ENCODE results near the gene ASTN2.

Gene ASTN2

DNA sequence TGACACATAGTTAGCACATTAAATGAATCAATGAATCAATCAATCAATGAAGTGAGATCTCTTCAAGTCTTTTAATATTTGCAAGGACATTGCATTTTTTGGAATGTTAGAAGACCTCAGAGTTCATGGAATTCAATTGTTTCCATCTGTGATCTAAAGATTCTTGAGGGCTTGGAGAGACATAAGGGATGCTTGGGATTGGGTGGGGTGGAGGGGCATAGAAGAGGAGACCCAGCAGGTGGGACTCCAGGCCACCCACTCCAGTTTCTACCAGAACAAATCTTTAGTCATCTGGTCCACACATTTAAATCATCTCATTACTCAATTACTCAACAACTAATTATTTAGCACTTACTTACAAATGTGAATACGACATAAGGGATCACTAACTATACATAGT is 978.7 kb downstream of the ASTN2 start:
- no peak for DNase-seq

DNA sequence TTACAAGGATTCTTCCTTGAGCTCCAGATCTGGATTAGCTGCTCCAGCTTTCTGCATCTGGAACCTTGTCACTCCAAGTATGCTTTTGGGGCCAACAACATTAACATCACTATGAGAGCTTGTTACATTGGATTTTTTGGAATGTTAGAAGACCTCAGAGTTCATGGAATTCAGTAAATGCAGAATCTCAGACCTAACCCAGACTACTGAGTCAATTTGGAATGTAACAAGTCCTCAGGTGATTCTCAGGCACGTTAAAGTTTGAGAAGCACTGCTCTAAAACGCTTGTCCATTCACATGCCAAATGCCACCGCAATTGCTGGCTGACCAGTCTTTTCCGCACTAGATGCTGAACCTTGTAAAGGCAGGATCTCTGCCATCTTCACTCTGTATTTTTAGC is 979.2 kb downstream of the ASTN2 start:
- no peak for DNase-seq

- DNase-seq, result no peak
Observed at GRCh38 chr9:116434314-116434713, 980.5 kb downstream of the ASTN2 start.

DNA sequence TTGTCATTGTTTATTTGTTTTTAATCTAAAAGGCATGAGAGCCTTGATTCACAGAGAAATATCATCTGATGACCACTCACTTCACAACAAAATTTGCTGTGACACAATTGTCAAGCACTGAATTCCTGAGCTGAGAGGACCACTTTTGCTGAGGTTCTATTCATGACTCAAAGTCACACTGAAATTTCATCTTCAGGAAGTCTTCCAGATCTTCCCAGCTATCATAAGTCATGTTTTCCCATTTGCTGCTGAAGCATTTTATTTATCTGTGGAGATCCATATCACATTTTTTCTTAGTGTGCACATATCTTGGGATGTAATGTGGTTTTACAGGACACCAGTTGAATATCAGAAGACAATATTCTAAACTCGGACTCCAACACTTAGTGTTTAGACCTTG is 982.8 kb downstream of the ASTN2 start:
- DNase-seq, result no peak

DNA sequence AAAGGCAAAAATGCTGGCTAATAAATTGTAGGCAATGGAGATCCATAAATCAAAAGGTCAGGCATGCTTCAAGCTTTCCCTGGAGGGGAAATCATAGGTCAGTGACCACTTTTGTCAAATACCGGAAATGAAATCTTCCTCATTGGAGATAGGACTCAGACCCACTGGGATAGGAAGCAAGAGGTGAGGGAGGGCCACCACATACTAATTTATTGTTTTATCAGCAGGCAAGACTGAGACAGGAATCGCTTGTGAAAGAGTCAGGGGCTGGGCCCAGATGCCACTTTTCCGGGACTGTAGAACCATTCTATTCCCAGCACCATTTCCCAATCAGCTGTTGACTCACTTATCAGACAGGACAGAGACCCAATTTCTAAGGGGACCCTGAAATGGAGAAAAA is 984.0 kb downstream of the ASTN2 start:
- no peak for DNase-seq

DNA sequence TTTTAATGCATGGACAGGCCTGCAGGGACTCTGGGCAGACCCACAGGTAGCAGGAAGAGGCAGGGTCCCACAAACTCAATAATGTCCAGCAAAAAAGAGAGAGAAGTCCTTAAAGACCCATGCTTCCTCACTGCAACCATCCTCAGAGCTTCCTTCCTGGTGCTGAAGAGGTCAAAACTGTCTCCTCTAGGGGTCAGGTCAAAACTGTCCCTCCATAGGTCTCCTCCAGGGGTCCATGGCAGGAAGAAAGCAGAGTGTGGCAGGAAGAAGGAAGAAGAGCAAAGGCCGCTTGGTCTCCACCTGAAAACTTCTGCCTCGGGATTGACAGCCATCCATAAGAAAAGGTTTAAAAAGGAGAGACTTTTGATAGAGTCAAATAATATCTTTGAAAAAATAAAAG is 989.6 kb downstream of the ASTN2 start:
- DNase-seq, result no peak

DNA sequence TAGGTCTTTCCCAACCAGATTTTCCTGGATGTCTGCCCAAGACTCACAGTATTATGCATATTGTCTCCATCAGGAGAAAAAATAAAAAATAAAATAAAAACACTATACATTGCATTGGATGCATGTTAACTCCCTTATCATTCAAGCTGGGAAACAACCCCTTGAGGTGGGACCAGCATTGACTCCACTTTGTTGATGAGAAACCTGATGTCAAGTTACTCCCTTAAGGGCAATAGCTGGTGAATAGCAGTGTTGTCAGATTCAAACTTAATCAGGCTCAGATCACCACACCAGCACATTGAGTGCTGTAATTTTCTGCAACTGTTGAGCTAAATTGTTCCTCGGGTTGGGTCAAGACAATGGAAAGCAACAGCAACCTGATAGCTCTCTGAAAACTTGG is 991.7 kb downstream of the ASTN2 start:
- DNase-seq, result no peak

GRCh38 chr9:116422119-116422979 is 992.5 kb downstream of the ASTN2 start:
- no peak for DNase-seq

DNA sequence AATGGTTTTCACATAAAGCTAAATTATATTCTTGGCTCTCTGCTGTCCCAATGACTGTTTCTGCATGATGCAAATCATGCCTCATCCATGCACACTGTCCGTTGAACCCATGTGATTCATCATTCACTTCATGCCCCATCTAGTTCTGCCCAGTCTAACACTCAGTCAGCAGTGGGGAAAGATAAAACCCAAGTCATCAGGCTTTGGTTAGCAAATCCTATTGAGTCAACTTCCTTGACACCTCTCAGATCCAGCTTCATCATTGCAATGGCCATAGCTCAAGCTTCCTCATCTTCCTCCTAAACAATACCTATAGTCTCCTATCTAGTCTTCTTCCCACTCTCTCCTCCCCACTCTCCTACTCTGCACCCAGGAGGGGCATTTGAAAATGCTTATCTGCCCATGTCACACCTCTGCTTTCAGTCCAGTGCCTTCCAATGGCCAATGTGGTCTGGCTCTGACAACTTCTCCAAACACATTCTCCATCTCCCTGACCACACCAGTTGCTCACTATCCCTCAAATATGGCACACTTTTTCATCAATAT is 993.8 kb downstream of the ASTN2 start:
- no peak for DNase-seq

GRCh38 chr9:116419181-116419580 is 995.7 kb downstream of the ASTN2 start:
- DNase-seq, result no peak

- DNase-seq, result no peak
Observed at GRCh38 chr9:116417464-116417863, 997.4 kb downstream of the ASTN2 start.

GRCh38 chr9:116416421-116416820 is 998.4 kb downstream of the ASTN2 start:
- DNase-seq, result no peak

GRCh38 chr9:116414374-116414773 is 1000.5 kb downstream of the ASTN2 start:
- no peak for DNase-seq

DNA sequence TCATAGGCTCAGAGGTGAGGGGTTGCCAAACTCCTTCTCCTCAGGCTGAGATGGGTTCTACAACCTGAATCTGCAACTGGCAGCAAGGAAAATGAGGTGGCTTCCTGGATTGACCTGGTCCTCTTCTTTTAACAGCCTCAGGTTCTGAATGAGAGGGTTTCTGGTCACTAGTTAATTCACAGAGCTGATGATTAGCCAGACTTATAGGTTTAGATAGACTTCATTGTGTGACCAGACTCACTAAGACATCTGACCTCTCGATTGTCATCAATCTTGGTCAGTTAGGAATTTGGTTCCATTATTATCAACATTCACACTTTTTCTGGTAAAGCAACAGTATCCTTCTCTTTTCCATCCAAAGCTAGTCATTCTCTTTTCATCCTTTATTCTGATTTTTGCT is 1003.4 kb downstream of the ASTN2 start:
- no peak for DNase-seq

- DNase-seq, result no peak
Observed at GRCh38 chr9:116409638-116410037, 1005.2 kb downstream of the ASTN2 start.

GRCh38 chr9:116409129-116409528 is 1005.7 kb downstream of the ASTN2 start:
- no peak for DNase-seq

DNA sequence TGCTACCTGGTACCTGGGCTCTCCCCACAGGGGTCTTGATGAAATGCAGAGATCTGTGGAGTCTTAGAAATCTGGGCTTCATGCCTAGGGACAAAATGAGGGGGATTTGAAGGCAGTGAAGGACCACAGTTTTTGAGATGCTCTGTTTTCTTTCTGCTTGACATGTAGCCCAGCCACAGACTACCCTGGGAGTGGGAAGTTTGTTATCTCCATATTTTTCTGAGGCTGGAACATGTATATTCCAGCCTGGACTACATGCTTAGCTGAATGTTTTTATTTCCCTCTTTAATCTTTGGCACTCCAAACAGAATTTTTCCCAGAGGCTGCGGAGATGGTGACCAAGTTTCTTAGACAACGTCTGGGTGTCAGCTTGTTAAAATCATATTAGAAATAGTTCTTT is 1008.4 kb downstream of the ASTN2 start:
- DNase-seq, result no peak

- DNase-seq, result no peak
Observed at GRCh38 chr9:116405321-116405720, 1009.5 kb downstream of the ASTN2 start.

DNA sequence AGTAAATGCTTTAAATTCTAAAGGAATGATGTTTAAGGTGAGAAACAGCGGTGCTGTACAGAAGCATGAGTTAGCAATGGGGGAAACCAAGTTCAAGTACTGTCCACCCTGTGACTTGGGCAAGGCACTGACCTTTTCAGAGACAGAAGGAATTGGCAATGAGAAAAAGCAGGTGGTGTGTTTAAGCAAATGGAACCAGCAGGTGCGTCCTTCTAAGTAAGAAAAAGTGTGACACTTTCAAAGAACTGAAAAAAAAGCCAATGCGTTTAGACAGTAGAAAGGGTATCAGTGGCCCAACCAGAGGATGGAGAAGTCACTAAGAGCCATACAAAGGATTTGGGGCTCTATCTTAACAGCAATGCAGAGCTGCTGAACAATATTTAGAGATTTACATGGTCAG is 1010.6 kb downstream of the ASTN2 start:
- no peak for DNase-seq

GRCh38 chr9:116403171-116403570 is 1011.7 kb downstream of the ASTN2 start:
- DNase-seq, result no peak

- DNase-seq, result no peak
Observed at GRCh38 chr9:116395699-116396037, 1019.2 kb downstream of the ASTN2 start.

DNA sequence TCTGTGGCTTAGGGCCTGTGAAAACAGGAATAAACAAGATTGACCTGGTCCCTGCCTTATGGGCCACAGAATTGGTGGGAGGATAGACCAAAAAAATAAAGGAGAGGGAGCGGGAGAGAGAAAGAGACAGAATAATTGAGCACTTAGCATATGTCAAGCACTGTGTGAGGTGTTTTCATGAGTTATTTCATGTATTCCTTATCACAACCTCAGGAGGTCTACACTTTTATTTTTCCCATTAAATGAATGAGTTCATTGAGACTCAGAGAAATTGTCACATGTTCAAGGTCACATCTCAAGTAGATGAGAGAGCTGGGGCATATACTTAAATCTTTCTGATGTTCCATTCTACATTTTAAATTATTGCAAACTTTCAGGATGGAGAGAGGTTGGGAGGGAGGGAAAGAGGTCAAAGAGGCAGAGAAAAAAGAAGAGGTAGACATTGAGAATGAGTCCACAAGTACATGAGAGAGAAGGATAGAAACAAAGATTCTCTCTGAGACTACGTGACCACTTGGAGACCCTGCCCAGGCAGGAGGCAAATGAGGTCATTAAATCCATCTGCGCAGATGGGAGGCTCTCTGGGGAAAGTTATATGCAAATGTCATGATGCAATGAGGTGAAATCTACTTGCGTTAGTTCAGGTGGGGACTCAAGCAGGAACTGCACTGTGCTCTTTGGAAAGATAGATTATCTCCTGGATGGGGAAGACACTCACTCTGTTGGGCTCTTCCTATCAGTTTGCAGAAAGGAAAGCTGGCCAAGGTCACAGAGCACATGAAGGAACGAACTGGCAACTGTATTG is 1019.8 kb downstream of the ASTN2 start:
- no peak for DNase-seq

DNA sequence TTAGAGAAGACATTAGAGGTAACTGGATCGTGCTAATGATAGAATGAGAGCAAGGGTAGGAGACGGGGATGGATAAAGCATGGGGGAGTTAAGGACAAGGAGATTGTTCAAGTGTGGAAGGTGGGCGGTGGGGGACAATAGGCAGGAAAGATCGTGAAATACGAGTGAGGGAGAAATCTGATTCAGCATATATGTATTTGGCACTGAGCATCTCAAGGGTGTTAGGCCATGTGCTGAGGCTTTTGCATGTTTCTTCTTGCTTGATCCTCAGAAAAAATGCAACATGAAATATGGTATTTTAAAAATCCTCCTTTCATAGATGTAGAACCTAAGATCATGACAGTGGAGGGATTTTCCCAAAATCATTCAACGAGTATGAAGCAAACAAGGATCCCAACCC is 1020.8 kb downstream of the ASTN2 start:
- no peak for DNase-seq

DNA sequence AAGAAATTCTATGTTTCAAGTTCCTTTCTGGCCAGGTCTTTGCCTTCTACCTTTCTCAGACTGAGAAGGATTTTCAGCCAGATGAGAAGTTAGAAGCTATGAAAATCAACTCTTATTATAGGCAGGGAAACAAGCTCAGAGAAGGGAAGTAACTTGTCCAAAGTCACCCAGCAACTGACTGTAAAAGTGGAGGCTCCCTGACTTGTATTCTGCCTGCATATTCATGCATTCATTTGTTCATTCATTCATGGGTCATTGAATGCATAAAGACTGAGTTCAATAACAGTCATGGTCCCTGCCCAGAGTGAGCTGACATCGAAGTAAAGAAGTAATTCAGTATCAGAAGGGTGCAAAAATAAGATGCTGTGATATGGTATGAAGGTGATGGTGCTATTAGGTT is 1021.7 kb downstream of the ASTN2 start:
- DNase-seq, result no peak

Data from activated CD4-positive, alpha-beta T cell treated with anti-CD3 and anti-CD28 coated beads for 4 hours (primary cell).